ENCODE data around the gene CLDN4. TPM values are rescaled to one million over a fixed set of nuclear protein-coding genes. Genes with fewer than 3 reads are reported as not detected.
A peak's percentile ranks its signal among the peaks of the same experiment; 100 is the strongest.
"Not testable (repeated sequence)": the region's sequence is repeated elsewhere in the genome, so short reads cannot be mapped to it uniquely, and the experiment has no call there.

Gene CLDN4
- total RNA-seq, 2 donors from 2014 or later = 162 to 216 TPM

DNA sequence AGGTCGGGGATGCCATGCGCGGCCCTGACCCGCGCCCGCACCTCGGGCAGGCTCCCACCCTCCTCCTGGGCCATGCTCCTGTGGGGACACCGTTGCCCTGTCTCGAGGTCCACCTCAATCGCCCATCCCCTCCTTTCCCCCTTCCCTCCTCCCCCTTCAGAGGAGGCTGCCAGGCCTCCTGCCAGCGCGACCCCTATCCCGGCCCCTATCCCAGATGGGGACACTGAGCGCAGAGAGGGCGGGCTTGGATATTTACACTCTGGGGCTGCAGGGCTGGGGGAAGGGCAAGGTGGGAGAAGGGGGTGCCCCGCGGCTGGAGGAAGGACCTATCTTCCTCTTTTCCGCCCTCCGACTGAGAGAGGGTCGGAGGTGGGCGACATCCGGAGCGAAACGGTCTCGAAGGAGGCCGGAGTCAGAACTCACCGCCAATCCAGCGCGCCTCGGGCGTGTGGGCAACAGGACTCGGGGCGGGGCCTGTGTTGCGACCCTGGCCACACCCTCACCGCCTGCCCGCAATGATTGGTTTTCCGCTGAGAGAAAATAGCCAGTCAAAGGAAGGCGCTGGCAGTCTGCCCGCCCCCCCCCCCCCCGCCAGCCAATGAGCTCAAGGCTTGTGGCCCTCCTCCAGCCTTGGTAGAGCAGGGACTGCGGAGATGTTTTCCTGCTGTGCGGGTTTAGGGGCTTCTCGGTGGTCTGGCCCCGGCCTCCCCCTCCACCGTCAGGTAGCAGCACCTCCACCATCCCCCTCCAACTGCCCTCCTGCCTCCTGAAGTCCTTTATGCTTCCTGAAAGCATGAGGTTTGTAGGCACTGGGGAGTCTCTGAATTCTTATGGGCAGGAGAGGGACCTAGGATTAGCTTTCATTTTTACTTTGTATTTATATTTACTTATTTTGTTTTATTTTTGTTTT lies 11.5 kb downstream of the CLDN4 start, which contains the start of gene METTL27:
Gene METTL27, minus strand, starts transcription at position 450 of the 910 bp plus-strand sequence. Its CDS starts 376 bp downstream, at position 74.
- Histone ChIP-seq H3K9me3 (no peaks in the 10 kb centered on the region), H3K27me3 (replicated peaks; ENCODE audit: insufficient read depth) (no peaks in the 10 kb centered on the region), H3K4me1 (replicated peaks) (peaks cover 5% of the 10 kb centered on the region), H3K4me3 (peak within 1 kb of the TSS; percentile 49 to 66), H3K27ac (peak within 1 kb of the TSS; percentile 86 to 90), H3K36me3 (no peaks in the 10 kb centered on the region)
- intact Hi-C loops (cut with DNase I) = no loop called here
- WGBS = 4% methylated on average over 43 of the region's 45 CpGs
- peak; percentile 92 for TF ChIP-seq POLR2AphosphoS5 (IDR thresholded peaks at IDR 0.05)
- TF ChIP-seq POLR2A (IDR thresholded peaks at IDR 0.05) = peak; percentile 95
- no peak for TF ChIP-seq CTCF (IDR thresholded peaks at IDR 0.05)
- DNase-seq (ENCODE audit: low spot score) = peak; percentile 95

DNA sequence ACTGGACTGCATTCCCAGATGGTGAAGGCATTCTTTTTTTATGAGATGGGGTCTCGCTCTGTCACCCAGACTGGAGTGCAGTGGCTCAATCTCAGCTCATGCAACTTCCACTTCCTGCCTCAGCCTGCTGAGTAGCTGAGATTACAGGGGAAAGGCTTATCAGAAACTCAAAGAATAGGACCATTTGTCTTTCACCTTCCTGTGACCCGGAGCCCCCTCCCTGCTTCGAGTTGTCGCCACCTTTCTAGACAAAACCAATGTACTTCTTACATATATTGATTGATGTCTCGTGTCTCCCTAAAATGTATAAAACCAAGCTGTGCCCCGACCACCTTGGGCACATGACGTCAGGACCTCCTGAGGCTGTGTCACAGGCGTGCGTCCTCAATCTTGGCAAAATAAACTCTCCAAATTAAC lies 13.3 kb downstream of the CLDN4 start:
- no peaks in the 10 kb centered on the region for H3K27me3 ChIP-seq (replicated peaks; ENCODE audit: insufficient read depth)
- no peaks in the 10 kb centered on the region for H3K36me3 ChIP-seq
- TF ChIP-seq POLR2AphosphoS5 (IDR thresholded peaks at IDR 0.05) (no peak), CTCF (IDR thresholded peaks at IDR 0.05) (no peak), POLR2A (IDR thresholded peaks at IDR 0.05) (no peak)
- DNase-seq (ENCODE audit: low spot score) = no peak
- H3K27ac ChIP-seq = no peak overlapping the region
- no peaks in the 10 kb centered on the region for H3K9me3 ChIP-seq
- H3K4me3 ChIP-seq = no peak overlapping the region
- WGBS = 52% methylated on average over 9 of the region's 9 CpGs
- peaks cover 5% of the 10 kb centered on the region for H3K4me1 ChIP-seq (replicated peaks)
- intact Hi-C loops (cut with DNase I) = no loop called here

DNA sequence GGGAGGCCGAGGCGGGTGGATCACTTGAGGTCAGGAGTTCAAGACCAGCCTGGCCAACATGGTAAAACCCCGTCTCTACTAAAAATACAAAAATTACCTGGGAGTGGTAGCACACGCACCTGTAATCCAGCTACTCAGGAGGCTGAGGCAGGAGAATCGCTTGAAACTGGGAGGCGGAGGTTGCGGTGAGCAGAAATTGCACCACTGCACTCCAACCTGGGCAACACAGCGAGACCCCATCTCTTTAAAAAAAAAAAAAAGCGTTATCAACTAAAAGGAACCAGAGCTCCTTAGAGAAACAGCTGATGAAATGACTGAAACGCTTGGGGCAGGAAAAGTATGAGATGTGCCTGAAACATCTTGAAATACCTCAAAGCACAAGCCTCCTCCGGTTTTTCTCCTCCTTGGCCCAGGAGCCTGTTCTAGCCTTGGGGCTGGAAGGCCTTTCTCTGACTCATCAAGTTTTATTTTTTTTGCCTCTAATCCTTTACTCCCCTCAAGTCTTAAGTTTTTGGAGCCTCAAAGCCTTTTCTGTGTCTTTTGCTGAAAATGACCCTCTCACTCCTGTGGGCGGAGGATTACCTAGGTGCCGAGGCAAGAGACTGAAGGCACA lies 14.2 kb downstream of the CLDN4 start:
- no peak overlapping the region for H3K4me3 ChIP-seq
- H3K27ac ChIP-seq = no peak overlapping the region

DNA sequence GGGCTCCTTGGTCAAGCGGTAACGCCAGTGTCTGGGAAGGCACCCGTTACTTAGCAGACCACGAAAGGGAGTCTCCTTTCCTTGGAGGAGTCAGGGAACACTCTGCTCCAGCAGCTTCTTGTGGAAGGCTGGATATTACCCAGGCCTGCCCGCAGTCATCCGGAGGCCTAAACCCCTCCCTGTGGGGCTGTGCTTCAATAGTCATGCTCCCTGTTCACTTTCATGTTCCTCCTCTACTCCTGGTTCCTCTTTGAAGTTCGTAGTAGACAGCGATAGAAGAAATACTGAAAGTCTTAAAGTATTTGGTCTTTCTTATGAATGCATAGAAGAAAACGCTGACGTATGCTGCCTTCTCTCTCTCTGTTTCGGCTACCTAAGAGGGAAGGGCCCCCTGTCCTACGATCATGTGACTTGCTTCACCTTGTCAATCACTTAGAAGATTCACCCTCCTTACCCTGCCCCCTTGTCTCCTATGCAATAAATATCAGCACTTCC lies 15.0 kb downstream of the CLDN4 start:
- WGBS = 62% methylated on average over 12 of the region's 12 CpGs
- intact Hi-C loops (cut with DNase I); H3K27ac ChIP-seq: not testable (repeated sequence)

More for the DNA sequence above, 14.2 kb downstream of the CLDN4 start:
- intact Hi-C loops (cut with DNase I) = no loop called here
- Histone ChIP-seq H3K27me3 (replicated peaks; ENCODE audit: insufficient read depth) (no peaks in the 10 kb centered on the region), H3K9me3 (no peaks in the 10 kb centered on the region), H3K4me1 (replicated peaks) (peaks cover 5% of the 10 kb centered on the region), H3K36me3 (no peaks in the 10 kb centered on the region)
- DNase-seq (ENCODE audit: low spot score) = no peak
- no peak for TF ChIP-seq POLR2A (IDR thresholded peaks at IDR 0.05)
- no peak for TF ChIP-seq CTCF (IDR thresholded peaks at IDR 0.05)
- no peak for TF ChIP-seq POLR2AphosphoS5 (IDR thresholded peaks at IDR 0.05)
- 82% methylated on average over 13 of the region's 13 CpGs for WGBS

GRCh38 chr7:73847941-73848723 lies 17.3 kb downstream of the CLDN4 start:
- WGBS = 89% methylated on average over 10 of the region's 10 CpGs
- Histone ChIP-seq H3K9me3 (no peaks in the 10 kb centered on the region), H3K36me3 (no peaks in the 10 kb centered on the region), H3K4me3 (no peak overlapping the region), H3K27ac (no peak overlapping the region), H3K4me1 (replicated peaks) (no peaks in the 10 kb centered on the region), H3K27me3 (replicated peaks; ENCODE audit: insufficient read depth) (no peaks in the 10 kb centered on the region)
- no peak for TF ChIP-seq POLR2A (IDR thresholded peaks at IDR 0.05)
- TF ChIP-seq POLR2AphosphoS5 (IDR thresholded peaks at IDR 0.05) = no peak
- no peak for TF ChIP-seq CTCF (IDR thresholded peaks at IDR 0.05)
- no peak for DNase-seq (ENCODE audit: low spot score)
- intact Hi-C loops (cut with DNase I) = no loop called here

More for the DNA sequence above, 15.0 kb downstream of the CLDN4 start:
- H3K27me3 ChIP-seq (replicated peaks; ENCODE audit: insufficient read depth); H3K36me3 ChIP-seq; H3K4me3 ChIP-seq; H3K9me3 ChIP-seq; H3K4me1 ChIP-seq (replicated peaks); DNase-seq (ENCODE audit: low spot score): not testable (repeated sequence)
